ACC112 (cell line): ENCODE results near the gene S1PR4.
"Not testable (repeated sequence)": the region's sequence is repeated elsewhere in the genome, so short reads cannot be mapped to it uniquely, and the experiment has no call there.

Source experiments
- H2AFZ ChIP-seq: fragments of 200-600 bp; sonication (generic); one replicate; pipeline ENCODE4 v1.6.0; 2017; ENCODE audit warnings: antibody characterized with exemption, low read length; ENCODE audit not compliant: unreplicated experiment
- H3K27ac ChIP-seq: fragments of 200-600 bp; sonication (generic); 2 replicates; pipeline ENCODE4 v1.5.1; 2014; ENCODE audit warnings: low read depth, mild to moderate bottlenecking, antibody characterized with exemption, low read length, moderate library complexity
- H3K27me3 ChIP-seq: fragments of 200-600 bp; sonication (generic); 2 replicates; pipeline ENCODE4 v1.6.1; 2014; ENCODE audit warnings: mild to moderate bottlenecking, antibody characterized with exemption, low read length, moderate library complexity, mixed read lengths; ENCODE audit not compliant: insufficient read depth
- H3K36me3 ChIP-seq: fragments of 200-600 bp; sonication (generic); 2 replicates; pipeline ENCODE4 v1.6.1; 2016; ENCODE audit warnings: mild to moderate bottlenecking, antibody characterized with exemption, low read length, moderate library complexity, mixed read lengths; ENCODE audit not compliant: insufficient read depth
- H3K4me1 ChIP-seq: fragments of 200-600 bp; sonication (generic); one replicate; pipeline ENCODE4 v1.6.1; 2016; ENCODE audit warnings: low read length, mixed read lengths; ENCODE audit not compliant: insufficient read depth, unreplicated experiment, control insufficient read depth
- H3K4me3 ChIP-seq: fragments of 200-600 bp; sonication (generic); 2 replicates; pipeline ENCODE4 v1.5.1; 2014; ENCODE audit warnings: mild to moderate bottlenecking, low read depth, low read length
- H3K79me2 ChIP-seq: fragments of 200-600 bp; sonication (generic); one replicate; pipeline ENCODE4 v1.6.0; 2016; ENCODE audit warnings: low read length; ENCODE audit not compliant: control insufficient read depth, unreplicated experiment, insufficient read depth

The S1PR4 gene

GRCh38 chr19:3210347-3211017, 31.9 kb downstream of the S1PR4 start:
- no peak overlapping the region for H3K4me3 ChIP-seq
- no peak overlapping the region for H3K27ac ChIP-seq
- no peaks in the 10 kb centered on the region for H3K4me1 ChIP-seq
- H3K36me3 ChIP-seq: no peaks in the 10 kb centered on the region
- H3K27me3 ChIP-seq: no peaks in the 10 kb centered on the region
- no peak overlapping the region for H2AFZ ChIP-seq
- H3K79me2 ChIP-seq: no peaks in the 10 kb centered on the region

GRCh38 chr19:3211191-3211590, 32.6 kb downstream of the S1PR4 start:
- H3K4me3 ChIP-seq: no peak overlapping the region
- no peaks in the 10 kb centered on the region for H3K4me1 ChIP-seq
- no peaks in the 10 kb centered on the region for H3K79me2 ChIP-seq
- H3K36me3 ChIP-seq: no peaks in the 10 kb centered on the region
- no peaks in the 10 kb centered on the region for H3K27me3 ChIP-seq
- H3K27ac ChIP-seq: no peak overlapping the region
- no peak overlapping the region for H2AFZ ChIP-seq

GRCh38 chr19:3213159-3213558, 34.6 kb downstream of the S1PR4 start:
- Histone ChIP-seq H2AFZ (no peak overlapping the region), H3K79me2 (no peaks in the 10 kb centered on the region), H3K4me3 (no peak overlapping the region), H3K27ac (no peak overlapping the region), H3K36me3 (no peaks in the 10 kb centered on the region), H3K27me3 (no peaks in the 10 kb centered on the region), H3K4me1 (no peaks in the 10 kb centered on the region)

- Histone ChIP-seq H3K79me2 (no peaks in the 10 kb centered on the region), H3K4me3 (no peak overlapping the region), H3K4me1 (no peaks in the 10 kb centered on the region), H3K27me3 (no peaks in the 10 kb centered on the region), H2AFZ (no peak overlapping the region), H3K27ac (no peak overlapping the region), H3K36me3 (no peaks in the 10 kb centered on the region)
These were observed 38.3 kb downstream of the S1PR4 start for GRCh38 chr19:3216874-3217273.

GRCh38 chr19:3220576-3220975, 42.0 kb downstream of the S1PR4 start:
- Histone ChIP-seq H2AFZ (no peak overlapping the region), H3K27ac (no peak overlapping the region), H3K4me1 (no peaks in the 10 kb centered on the region)

GRCh38 chr19:3221576-3221975, 43.0 kb downstream of the S1PR4 start:
- H2AFZ ChIP-seq, H3K79me2 ChIP-seq, H3K27ac ChIP-seq, H3K4me3 ChIP-seq, H3K27me3 ChIP-seq, H3K4me1 ChIP-seq, H3K36me3 ChIP-seq: not testable (repeated sequence)

More at GRCh38 chr19:3220576-3220975, 42.0 kb downstream of the S1PR4 start:
- Histone ChIP-seq H3K79me2 (no peaks in the 10 kb centered on the region), H3K36me3 (no peaks in the 10 kb centered on the region), H3K4me3 (no peak overlapping the region), H3K27me3 (peaks cover 3% of the 10 kb centered on the region; the same call in 1 of the 2 replicates)

GRCh38 chr19:3222709-3223108, 44.1 kb downstream of the S1PR4 start:
- Histone ChIP-seq H2AFZ (no peak overlapping the region), H3K79me2 (no peaks in the 10 kb centered on the region), H3K4me1 (no peaks in the 10 kb centered on the region), H3K27me3 (peaks cover 19% of the 10 kb centered on the region), H3K4me3 (no peak overlapping the region), H3K36me3 (no peaks in the 10 kb centered on the region), H3K27ac (no peak overlapping the region)

- H3K27ac ChIP-seq: no peak within 1 kb of the TSS
These were observed 46.0 kb downstream of the S1PR4 start, which contains the start of gene CELF5 for GRCh38 chr19:3224346-3225168. Gene CELF5, plus strand, starts transcription at chr19:3224661. Its CDS starts 79 bp downstream, at chr19:3224740.

GRCh38 chr19:3225169-3225485, 46.6 kb downstream of the S1PR4 start:
- no peaks in the 10 kb centered on the region for H3K4me1 ChIP-seq
- H3K27me3 ChIP-seq: peaks cover 39% of the 10 kb centered on the region
- H3K4me3 ChIP-seq: no peak overlapping the region

More at GRCh38 chr19:3224346-3225168, 46.0 kb downstream of the S1PR4 start, which contains the start of gene CELF5:
- H3K27me3 ChIP-seq: peaks cover 34% of the 10 kb centered on the region
- no peaks in the 10 kb centered on the region for H3K79me2 ChIP-seq
- no peaks in the 10 kb centered on the region for H3K4me1 ChIP-seq
- no peaks in the 10 kb centered on the region for H3K36me3 ChIP-seq
- H3K4me3 ChIP-seq: no peak within 1 kb of the TSS
- H2AFZ ChIP-seq: no peak within 1 kb of the TSS

GRCh38 chr19:3225677-3226093, 47.1 kb downstream of the S1PR4 start:
- Histone ChIP-seq H3K36me3 (no peaks in the 10 kb centered on the region), H2AFZ (no peak overlapping the region), H3K27ac (no peak overlapping the region), H3K4me1 (no peaks in the 10 kb centered on the region), H3K4me3 (no peak overlapping the region), H3K79me2 (no peaks in the 10 kb centered on the region), H3K27me3 (peaks cover 43% of the 10 kb centered on the region)

More at GRCh38 chr19:3225169-3225485, 46.6 kb downstream of the S1PR4 start:
- Histone ChIP-seq H3K79me2 (no peaks in the 10 kb centered on the region), H3K27ac (no peak overlapping the region), H2AFZ (no peak overlapping the region), H3K36me3 (no peaks in the 10 kb centered on the region)
